ENCODE results near the gene TBC1D17.

DNA sequence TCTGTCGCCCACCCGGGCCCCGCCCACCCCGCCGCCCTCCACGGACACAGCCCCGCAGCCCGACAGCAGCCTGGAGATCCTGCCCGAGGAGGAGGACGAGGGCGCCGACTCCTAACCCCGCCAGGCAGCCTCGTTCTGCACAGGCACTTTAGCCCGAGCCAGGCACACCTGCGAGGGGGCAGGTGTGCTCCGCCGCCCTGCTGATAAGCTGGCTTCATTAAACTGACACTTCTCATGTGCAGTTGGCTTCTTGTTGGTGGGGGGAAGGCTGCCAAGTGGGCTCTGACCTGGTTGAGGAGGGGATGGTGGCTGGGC is 11.0 kb downstream of the TBC1D17 start:
- TF ChIP-seq, protein P1, sequence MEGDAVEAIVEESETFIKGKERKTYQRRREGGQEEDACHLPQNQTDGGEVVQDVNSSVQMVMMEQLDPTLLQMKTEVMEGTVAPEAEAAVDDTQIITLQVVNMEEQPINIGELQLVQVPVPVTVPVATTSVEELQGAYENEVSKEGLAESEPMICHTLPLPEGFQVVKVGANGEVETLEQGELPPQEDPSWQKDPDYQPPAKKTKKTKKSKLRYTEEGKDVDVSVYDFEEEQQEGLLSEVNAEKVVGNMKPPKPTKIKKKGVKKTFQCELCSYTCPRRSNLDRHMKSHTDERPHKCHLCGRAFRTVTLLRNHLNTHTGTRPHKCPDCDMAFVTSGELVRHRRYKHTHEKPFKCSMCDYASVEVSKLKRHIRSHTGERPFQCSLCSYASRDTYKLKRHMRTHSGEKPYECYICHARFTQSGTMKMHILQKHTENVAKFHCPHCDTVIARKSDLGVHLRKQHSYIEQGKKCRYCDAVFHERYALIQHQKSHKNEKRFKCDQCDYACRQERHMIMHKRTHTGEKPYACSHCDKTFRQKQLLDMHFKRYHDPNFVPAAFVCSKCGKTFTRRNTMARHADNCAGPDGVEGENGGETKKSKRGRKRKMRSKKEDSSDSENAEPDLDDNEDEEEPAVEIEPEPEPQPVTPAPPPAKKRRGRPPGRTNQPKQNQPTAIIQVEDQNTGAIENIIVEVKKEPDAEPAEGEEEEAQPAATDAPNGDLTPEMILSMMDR (IDR thresholded peaks at IDR 0.05), result no peak
- no peak for TF ChIP-seq POLR2A (IDR thresholded peaks at IDR 0.05)

Data from adrenal gland (tissue), 5 donors.